ENCODE measurements around the gene NUDC. TPM values are rescaled to one million over a fixed set of nuclear protein-coding genes. Genes with fewer than 3 reads are reported as not detected.
"Not testable (repeated sequence)": the region's sequence is repeated elsewhere in the genome, so short reads cannot be mapped to it uniquely, and the experiment has no call there.

NUDC gene
- total and polyA plus RNA-seq, 2 of the 13 experiments (the other 11 are each of a cell fraction or from before 2014, with no cell fraction given) = 34.7 to 104 TPM

DNA sequence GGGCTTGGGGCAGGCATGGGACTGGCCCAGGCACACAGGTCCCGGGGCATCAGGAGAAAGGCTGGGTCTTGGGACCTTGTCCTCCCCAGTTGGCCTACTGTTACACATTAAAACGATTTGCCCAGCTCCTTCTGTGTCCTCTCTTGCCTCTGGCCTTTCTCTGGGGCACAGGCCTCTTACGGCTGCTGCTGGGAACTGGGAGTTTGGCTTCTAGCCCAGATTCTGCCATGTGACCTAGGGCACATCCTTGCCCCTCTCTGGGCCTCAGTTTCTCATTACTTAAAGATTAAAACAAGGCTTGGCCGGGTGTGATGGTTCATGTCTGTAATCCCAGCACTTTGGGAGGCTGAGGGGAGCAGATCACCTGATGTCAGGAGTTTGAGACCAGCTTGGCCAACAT, 24.7 kb downstream of the NUDC start (continued):
- TF ChIP-seq ZBED4 (CRISPR knock-in tag; IDR thresholded peaks at IDR 0.05; ENCODE audit: borderline replicate concordance) = no peak
- no peak for TF ChIP-seq CHD2 (IDR thresholded peaks at IDR 0.05; ENCODE audit: low read depth, low read length)

GRCh38 chr1:26948725-26949057, 27.1 kb downstream of the NUDC start:
- intact Hi-C loops (cut with micrococcal nuclease; ENCODE audit: unreplicated experiment); in situ Hi-C loops (cut with HindIII; ENCODE audit: extremely low pct_ligation_motif_present, low pct_unique_long_range_greater_than_20kb); H3K4me3 ChIP-seq (replicated peaks in 1 of 3; ENCODE audit: insufficient read depth in 1 of 3, low read depth in 2 of 3, low read length in 3 of 3); CTCF ChIA-PET (ENCODE audit: low intra/inter-chr PET ratio, low total read pairs); H3K27me3 ChIP-seq (ENCODE audit: control insufficient read depth in 1 of 2, insufficient read depth in 2 of 2, low read length in 2 of 2); FAIRE-seq; ATAC-seq; H4K20me1 ChIP-seq (ENCODE audit: insufficient read depth, low read length); H3K79me2 ChIP-seq (ENCODE audit: insufficient read depth, low read length); BruUV-seq (replicated peaks); DNase-seq (ENCODE audit: low spot score); H2AFZ ChIP-seq (ENCODE audit: low read length); H3K9me3 ChIP-seq (ENCODE audit: low read length): not testable (repeated sequence)
- POLR2A ChIA-PET = interaction anchor here (2.3 to 12.9 kb wide), 4 partner anchors 37 to 59 kb away, joined by 9 to 371 read pairs (median 19); partner anchors contain the start of genes GPN2, NR0B2 and TRNP1
- H3K36me3 ChIP-seq (replicated peaks in 1 of 2; ENCODE audit: control insufficient read depth in 1 of 2, insufficient read depth in 2 of 2, low read length in 2 of 2) = peaks cover 11 to 15% of the 10 kb centered on the region in 2 experiments; a peak in 4 of 5 replicates
- peak overlapping the region; percentile 43; the same call in 1 of the 2 replicates for H3K4me2 ChIP-seq (ENCODE audit: low read depth, low read length)
- H3K9ac ChIP-seq (ENCODE audit: insufficient read depth, low read depth, low read length) = peak overlapping the region; percentile 36; the same call in 1 of the 2 replicates
- TF ChIP-seq ZBTB38 (CRISPR knock-in tag; IDR thresholded peaks at IDR 0.05) (peak; percentile 63; the same call in 1 of the 2 replicates), ZMYM4 (CRISPR knock-in tag; IDR thresholded peaks at IDR 0.05) (peak; percentile 42; the same call in 1 of the 2 replicates), ZSCAN30 (CRISPR knock-in tag; IDR thresholded peaks at IDR 0.05) (0 out of 2 replicates have a peak, but pooled peaks have one; percentile 42), ZNF800 (CRISPR knock-in tag; IDR thresholded peaks at IDR 0.05) (0 out of 2 replicates have a peak, but pooled peaks have one; percentile 18), ZBTB7A (CRISPR knock-in tag; IDR thresholded peaks at IDR 0.05) (0 out of 2 replicates have a peak, but pooled peaks have one; percentile 11), GFI1 (CRISPR knock-in tag; IDR thresholded peaks at IDR 0.05; ENCODE audit: borderline replicate concordance) (peak; percentile 10; the same call in 1 of the 2 replicates)
- TF ChIP-seq, protein P1, sequence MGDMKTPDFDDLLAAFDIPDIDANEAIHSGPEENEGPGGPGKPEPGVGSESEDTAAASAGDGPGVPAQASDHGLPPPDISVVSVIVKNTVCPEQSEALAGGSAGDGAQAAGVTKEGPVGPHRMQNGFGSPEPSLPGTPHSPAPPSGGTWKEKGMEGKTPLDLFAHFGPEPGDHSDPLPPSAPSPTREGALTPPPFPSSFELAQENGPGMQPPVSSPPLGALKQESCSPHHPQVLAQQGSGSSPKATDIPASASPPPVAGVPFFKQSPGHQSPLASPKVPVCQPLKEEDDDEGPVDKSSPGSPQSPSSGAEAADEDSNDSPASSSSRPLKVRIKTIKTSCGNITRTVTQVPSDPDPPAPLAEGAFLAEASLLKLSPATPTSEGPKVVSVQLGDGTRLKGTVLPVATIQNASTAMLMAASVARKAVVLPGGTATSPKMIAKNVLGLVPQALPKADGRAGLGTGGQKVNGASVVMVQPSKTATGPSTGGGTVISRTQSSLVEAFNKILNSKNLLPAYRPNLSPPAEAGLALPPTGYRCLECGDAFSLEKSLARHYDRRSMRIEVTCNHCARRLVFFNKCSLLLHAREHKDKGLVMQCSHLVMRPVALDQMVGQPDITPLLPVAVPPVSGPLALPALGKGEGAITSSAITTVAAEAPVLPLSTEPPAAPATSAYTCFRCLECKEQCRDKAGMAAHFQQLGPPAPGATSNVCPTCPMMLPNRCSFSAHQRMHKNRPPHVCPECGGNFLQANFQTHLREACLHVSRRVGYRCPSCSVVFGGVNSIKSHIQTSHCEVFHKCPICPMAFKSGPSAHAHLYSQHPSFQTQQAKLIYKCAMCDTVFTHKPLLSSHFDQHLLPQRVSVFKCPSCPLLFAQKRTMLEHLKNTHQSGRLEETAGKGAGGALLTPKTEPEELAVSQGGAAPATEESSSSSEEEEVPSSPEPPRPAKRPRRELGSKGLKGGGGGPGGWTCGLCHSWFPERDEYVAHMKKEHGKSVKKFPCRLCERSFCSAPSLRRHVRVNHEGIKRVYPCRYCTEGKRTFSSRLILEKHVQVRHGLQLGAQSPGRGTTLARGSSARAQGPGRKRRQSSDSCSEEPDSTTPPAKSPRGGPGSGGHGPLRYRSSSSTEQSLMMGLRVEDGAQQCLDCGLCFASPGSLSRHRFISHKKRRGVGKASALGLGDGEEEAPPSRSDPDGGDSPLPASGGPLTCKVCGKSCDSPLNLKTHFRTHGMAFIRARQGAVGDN (CRISPR knock-in tag; IDR thresholded peaks at IDR 0.05) = peak; percentile 53; the same call in 1 of the 2 replicates
- peak overlapping the region; percentile 63 for H3K27ac ChIP-seq (ENCODE audit: extremely low read length, insufficient read depth, low read length)
- WGBS (ENCODE audit: low lambda C conversion rate) = 89% methylated on average over 16 of the region's 16 CpGs
- H3K4me1 ChIP-seq (ENCODE audit: insufficient read depth, low read length) = peaks cover 75% of the 10 kb centered on the region

All from HepG2 (cell line).